Right ventricle myocardium superior (tissue), 1 donor: ENCODE data around the gene HIRIP3. TPM values are rescaled to one million over a fixed set of nuclear protein-coding genes. Genes with fewer than 3 reads are reported as not detected.
"Not testable (repeated sequence)": the region's sequence is repeated elsewhere in the genome, so short reads cannot be mapped to it uniquely, and the experiment has no call there.

Experiments
- ATAC-seq: fragments of 200-7000 bp; cut with Tn5 transposase; one replicate; pipeline ENCODE4 v1.9.1; 2020; ENCODE audit warnings: mild to moderate bottlenecking; ENCODE audit not compliant: poor library complexity
- DNase-seq: peaks from one replicate; pipeline ENCODE4 v3.0.0-alpha.2; 2020
- intact Hi-C: fragments of 100-400 bp; cut with DNase I; formaldehyde crosslinking; loops from one replicate; pipeline ENCODE4 v1.11.2; 2022
- total RNA-seq: library from RNA; stranded (reverse); fragmentation: NEBNext Ultra II Directional; extraction: Animal tissue kit (Norgen Biotek cat#: 25700); gene quantifications from one replicate; pipeline ENCODE4 v1.2.1, GENCODE V29; 2021
- donor health status: DM: no; HTN: yes; CAD: no; lungs with severe emphysema.

HIRIP3 gene
- total RNA-seq, 1 donor from 2014 or later: 19.5 TPM

GRCh38 chr16:30018731-30019158 is 23.3 kb upstream of the HIRIP3 start:
- ATAC-seq: no peak

DNA sequence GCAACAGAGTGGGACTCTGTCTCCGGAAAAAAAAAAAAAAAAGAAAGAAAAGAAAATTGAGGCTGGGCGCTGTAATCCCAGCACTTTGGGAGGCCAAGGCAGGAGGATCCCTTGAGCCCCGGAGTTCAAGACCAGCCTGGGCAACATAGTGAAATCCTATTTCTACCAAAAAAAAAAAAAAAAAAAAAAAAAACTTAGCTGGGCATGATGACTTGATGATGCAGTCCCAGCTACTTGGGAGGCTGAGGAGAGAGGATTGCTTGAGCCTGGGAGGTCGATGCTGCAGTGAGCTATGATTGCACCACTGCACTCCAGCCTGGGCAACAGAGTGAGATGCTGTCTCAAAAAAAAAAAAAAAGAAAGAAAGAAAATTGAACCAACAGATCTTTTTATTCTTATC is 22.5 kb upstream of the HIRIP3 start:
- intact Hi-C loops, DNase-seq, ATAC-seq: not testable (repeated sequence)

More at GRCh38 chr16:30018731-30019158, 23.3 kb upstream of the HIRIP3 start:
- DNase-seq: no peak
- intact Hi-C loops: no loop called here

DNA sequence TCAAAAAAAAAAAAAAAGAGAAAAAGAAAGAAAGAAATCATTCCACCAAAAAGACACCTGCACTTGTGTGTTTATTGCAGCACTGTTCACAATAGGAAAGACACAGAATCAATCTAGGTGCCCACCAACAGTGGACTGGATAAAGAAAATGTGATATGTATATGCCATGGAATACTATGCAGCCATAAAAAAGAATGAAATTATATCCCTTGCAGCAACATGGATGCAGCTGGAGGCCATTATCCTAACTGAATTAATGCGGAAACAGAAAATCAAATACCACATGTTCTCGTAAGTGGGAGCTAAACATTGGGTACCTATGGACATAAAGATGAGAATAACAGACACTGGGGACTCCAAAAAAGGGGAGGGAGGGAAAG is 21.9 kb upstream of the HIRIP3 start:
- intact Hi-C loops: no loop called here
- ATAC-seq (no peak), DNase-seq (no peak)

- DNase-seq (no peak), ATAC-seq (no peak)
- intact Hi-C loops: no loop called here
These were observed 21.3 kb upstream of the HIRIP3 start for GRCh38 chr16:30016555-30017276.

- ATAC-seq, DNase-seq, intact Hi-C loops: not testable (repeated sequence)
These were observed 20.0 kb upstream of the HIRIP3 start for GRCh38 chr16:30015450-30015849.

GRCh38 chr16:30012598-30012997 is 17.2 kb upstream of the HIRIP3 start:
- ATAC-seq, DNase-seq, intact Hi-C loops: not testable (repeated sequence)

GRCh38 chr16:30011714-30012504 is 16.5 kb upstream of the HIRIP3 start:
- ATAC-seq: no peak
- DNase-seq: no peak
- intact Hi-C loops: no loop called here

- intact Hi-C loops: no loop called here
- ATAC-seq (no peak), DNase-seq (no peak)
These were observed 15.7 kb upstream of the HIRIP3 start, which contains the start of gene DOC2A for GRCh38 chr16:30010844-30011713. TSS of gene DOC2A (minus strand) at chr16:30011027. CDS start at chr16:30010222, 805 bp downstream.

DNA sequence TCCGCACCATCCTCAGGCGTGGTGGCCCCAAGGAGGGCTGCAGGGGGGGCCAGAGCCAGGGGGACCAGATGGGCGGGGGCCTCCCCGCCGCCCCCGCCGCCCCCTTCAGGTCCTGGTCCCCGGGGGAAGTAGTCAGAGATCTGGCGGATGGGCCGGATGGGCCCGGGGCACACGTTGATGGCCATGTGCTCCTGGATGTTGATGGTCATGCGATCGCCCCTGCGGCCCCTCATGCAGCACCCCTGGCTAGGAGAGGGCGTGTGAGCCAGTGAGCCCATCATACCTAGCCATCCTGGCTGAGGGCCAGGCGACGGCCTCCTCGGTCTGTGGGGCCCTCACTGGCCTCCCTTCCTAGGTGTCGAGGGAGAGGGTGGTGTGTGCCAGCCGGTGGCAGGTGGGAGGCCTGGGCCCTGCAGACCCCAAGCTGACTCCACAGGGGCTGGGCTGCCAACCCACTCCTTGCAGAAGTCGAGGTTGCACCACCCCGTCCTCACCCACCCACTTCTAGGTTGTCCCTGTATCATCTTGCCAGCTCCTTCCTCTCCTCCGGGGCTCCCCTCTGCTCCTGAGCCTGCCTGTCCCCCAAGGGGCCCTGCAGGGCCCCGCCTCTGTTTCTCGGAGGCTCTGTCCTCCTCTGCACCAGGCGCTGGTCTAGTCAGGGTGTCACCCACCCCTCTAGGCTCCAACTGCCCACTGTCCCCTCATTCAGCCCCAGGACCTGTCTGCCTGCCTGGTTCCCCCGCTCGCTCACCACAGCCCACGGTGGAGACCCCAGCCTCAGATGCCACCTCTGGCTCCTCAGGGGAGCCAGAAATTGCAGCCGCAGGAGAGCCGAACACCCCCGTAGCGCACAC is 14.8 kb upstream of the HIRIP3 start:
- DNase-seq (no peak), ATAC-seq (no peak)
- intact Hi-C loops: loop anchor here (5.0 to 10.0 kb wide), 2 partner anchors 83 to 135 kb away; partner anchors contain the start of gene KCTD13

- intact Hi-C loops: loop anchor here (5.0 to 10.0 kb wide), 2 partner anchors 82 to 134 kb away; partner anchors contain the start of gene KCTD13
These were observed 13.9 kb upstream of the HIRIP3 start for GRCh38 chr16:30009085-30009862.

DNA sequence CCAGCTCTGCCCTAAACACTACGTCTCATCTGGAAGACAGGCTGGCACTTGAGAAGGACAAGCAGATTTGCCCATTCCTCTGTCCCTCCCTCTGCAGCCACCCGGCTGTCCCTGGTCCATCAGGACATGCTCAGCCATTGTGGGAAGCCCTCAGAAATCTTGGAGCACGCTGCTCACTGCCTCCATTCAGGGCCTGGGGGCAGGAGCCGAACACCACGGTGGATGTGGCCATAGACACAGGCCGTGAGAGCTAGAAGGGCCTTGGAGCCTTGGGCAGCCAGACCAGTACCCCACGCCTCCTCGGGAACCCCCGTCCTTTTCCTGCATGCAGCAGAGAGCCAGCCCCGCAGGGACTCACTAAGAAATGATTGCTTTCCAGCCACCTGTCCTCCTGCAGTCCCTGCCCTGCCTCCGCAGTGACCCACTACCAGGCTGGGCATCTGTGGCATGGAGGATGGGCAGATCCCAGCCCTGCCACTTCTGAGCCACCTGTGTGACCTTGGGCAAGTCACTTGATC is 12.0 kb upstream of the HIRIP3 start:
- no peak for ATAC-seq
- DNase-seq: no peak
- intact Hi-C loops: loop anchor here (5.0 to 10.0 kb wide), 2 partner anchors 80 to 133 kb away; partner anchors contain the start of gene KCTD13

More at GRCh38 chr16:30009085-30009862, 13.9 kb upstream of the HIRIP3 start:
- no peak for DNase-seq
- no peak for ATAC-seq

DNA sequence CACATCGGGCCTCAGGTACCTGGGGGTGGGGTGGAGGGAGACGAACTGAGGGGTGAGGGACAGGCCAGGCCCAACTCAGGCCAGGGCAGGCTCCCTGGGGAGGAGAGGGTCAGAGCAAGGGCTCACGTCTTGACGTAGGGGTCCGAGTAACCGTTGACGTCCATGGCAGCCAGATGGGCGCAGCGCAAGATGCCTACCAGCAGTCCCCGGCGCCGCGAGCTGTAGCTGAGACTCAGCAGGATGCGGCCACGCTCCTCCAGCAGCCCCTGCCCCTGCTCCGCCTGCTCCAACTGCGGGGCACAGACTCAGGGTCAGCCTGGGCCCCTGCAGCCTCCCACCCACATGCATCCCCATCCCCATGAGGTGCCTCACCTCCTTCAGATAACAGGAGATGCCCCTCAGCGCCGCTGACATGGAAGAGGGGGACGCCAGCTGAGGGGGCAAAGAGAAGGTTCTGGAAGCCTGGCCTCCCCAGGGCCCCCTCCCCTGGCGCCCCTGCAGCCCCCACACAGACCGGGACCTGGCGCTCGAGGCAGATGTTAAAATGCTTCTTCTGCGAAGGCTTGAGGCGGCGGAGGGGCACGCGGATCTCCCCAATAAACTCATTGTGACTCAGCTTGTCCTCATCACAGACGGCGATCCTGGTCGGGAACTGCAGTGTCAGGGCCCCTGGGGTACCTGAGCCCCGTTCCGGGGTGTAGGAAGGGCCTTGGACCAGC is 11.4 kb upstream of the HIRIP3 start:
- intact Hi-C loops: loop anchor here (5.0 to 10.0 kb wide), 2 partner anchors 80 to 132 kb away; partner anchors contain the start of gene KCTD13
- ATAC-seq (no peak), DNase-seq (no peak)

DNA sequence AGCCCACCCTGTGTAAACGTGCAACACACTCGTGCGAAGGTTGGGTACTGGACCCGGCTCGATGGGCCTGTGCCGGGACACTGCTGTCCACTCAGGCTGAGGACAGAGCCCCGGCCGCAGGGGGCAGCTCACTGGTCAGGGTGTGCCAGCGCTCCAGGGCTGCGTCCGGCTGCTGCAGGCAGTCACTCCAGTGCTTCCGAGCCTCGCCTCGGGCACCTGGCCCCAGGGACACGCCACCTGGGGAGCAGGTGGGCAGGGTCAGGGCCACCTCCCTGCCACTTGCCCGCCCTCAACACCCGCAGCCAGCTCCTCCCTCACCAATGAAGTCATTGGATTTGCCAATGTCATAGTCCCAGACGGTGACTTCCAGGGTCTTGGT is 10.7 kb upstream of the HIRIP3 start:
- intact Hi-C loops: loop anchor here (5.0 to 10.0 kb wide), 2 partner anchors 79 to 131 kb away; partner anchors contain the start of gene KCTD13
- ATAC-seq (no peak), DNase-seq (no peak)

DNA sequence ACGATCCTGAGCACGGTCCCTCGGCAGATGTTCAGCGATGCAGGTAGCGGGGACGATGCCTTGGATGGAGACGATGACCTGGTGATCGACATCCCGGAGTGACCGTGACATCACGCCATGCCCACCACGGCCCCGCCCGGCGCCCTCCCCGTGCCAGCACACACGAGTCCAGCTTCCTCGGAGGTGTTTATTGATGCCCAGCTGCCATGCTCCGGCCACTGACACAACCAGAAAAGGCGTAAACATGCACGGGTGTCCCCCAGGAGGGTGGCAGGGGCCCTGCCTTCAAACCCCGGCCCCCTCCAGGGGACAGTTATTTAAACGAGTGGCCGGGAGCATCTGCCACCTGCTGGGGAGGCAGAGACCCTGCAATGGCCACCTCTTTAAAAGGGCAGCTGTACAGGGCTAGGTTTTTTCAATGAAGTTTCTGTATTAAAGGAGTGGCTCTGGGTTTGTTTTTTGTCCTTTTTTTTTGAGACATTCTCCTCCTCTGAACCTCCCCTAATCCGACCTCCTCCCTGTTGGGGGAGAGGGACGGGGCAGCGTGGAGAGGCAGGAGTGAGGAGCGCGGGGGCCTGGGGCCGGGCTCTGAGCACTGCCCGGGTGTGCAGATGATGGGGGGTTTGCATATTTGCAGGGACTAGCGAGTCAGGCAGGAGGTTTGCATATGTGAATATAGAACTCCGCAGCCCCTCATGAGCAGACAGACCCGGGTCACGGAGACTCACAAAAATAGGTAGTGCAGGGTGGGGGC is 10.1 kb upstream of the HIRIP3 start:
- ATAC-seq (peak; percentile 62), DNase-seq (no peak)
- intact Hi-C loops: loop anchor here (5.0 to 10.0 kb wide), 2 partner anchors 78 to 131 kb away; partner anchors contain the start of gene KCTD13

DNA sequence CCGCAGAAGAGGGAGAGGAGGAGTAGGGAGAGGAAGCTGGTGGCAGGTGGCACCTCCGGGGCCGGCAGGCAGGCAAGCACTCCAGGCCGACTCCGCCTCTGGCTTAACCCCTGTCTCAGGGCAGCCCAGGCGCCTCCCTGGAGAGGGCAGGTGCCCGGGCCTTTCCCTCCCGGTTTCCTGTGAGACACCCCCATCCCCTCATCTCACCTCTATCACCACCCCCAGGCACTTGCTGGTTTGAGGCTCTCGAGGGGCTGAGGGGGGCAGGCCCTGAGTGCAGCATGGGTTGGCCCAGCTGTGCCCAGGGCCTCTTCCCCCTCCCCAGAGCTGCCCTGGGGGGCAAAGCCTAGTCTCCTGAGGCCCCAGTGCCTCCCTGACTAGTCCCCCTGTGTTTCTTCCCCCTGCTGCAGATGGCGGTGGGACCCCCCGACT is 9.4 kb upstream of the HIRIP3 start:
- peak; percentile 32 for DNase-seq
- intact Hi-C loops: loop anchor here (5.0 to 10.0 kb wide), 2 partner anchors 78 to 130 kb away; partner anchors contain the start of gene KCTD13
- peak; percentile 6 for ATAC-seq
